Body of pancreas (tissue), 4 donors: ENCODE data around the gene CHI3L2. TPM values are rescaled to one million over a fixed set of nuclear protein-coding genes. Genes with fewer than 3 reads are reported as not detected.
"Not testable (repeated sequence)": the region's sequence is repeated elsewhere in the genome, so short reads cannot be mapped to it uniquely, and the experiment has no call there.

Source experiments
- ATAC-seq: fragments of 150-250 bp; one replicate; pipeline ENCODE4 v1.9.1; 2016
- DNase-seq, 4 donors: peaks; one replicate each; pipeline ENCODE4 v3.0.0-alpha.2; 2019
- H3K27ac ChIP-seq, 4 donors: fragments of 200-600 bp; sonication (generic); 1 replicate in 3 of 4; 2 replicates in 1 of 4; pipeline versions ENCODE4 v1.5.1 to v1.6.1; 2016 to 2019; ENCODE audit warnings: mild to moderate bottlenecking in 1 of 4, mixed read lengths in 1 of 4, moderate library complexity in 1 of 4
- H3K27me3 ChIP-seq, 2 donors: fragments of 200-600 bp; sonication (generic); one replicate each; pipeline ENCODE4 v1.6.0; 2016; ENCODE audit warnings: mild to moderate bottlenecking in 1 of 2
- H3K36me3 ChIP-seq, 2 donors: fragments of 200-600 bp; sonication (generic); replicated peaks in 1 of 2; 2 replicates each; pipeline ENCODE4 v1.5.1; 2016; ENCODE audit warnings: low read depth in 2 of 2; ENCODE audit not compliant: insufficient read depth in 1 of 2
- H3K4me1 ChIP-seq: fragments of 200-600 bp; sonication (generic); one replicate; pipeline ENCODE4 v1.6.0; 2016
- H3K4me3 ChIP-seq, 2 donors: fragments of 200-600 bp; sonication (generic); 1 replicate in 1 of 2; 2 replicates in 1 of 2; pipeline ENCODE4 v1.5.1; 2016 to 2019
- H3K9me3 ChIP-seq, 3 donors: fragments of 200-600 bp; sonication (generic); 1 replicate in 2 of 3; 2 replicates in 1 of 3; pipeline ENCODE4 v1.5.1; 2016
- CTCF ChIP-seq, 7 experiments: fragments of 450-650 bp in 4 of 7; fragments of 200-600 bp in 3 of 7; sonication (generic) in 3 of 7; IDR thresholded peaks; one replicate each; pipeline ENCODE4 v1.5.1; 2016 to 2019; ENCODE audit warnings: antibody characterized with exemption in 7 of 7
- POLR2A ChIP-seq, 3 donors: fragments of 450-650 bp; IDR thresholded peaks; one replicate each; pipeline ENCODE4 v1.6.1; 2016; ENCODE audit warnings: antibody characterized with exemption in 3 of 3, mild to moderate bottlenecking in 2 of 3
- WGBS, 2 donors: methylation state at CpG; one replicate each; pipeline ENCODE4 v1.1.5; 2017; 5-methylcytosine and 5-hydroxymethylcytosine counted together
- intact Hi-C: fragments of 100-400 bp; cut with DNase I; formaldehyde crosslinking; loops from one replicate; pipeline ENCODE4 v1.15.1; 2023
- total RNA-seq, 2 donors: library from RNA; depleted of rRNA; stranded (reverse); fragments of >200 nt; gene quantifications; one replicate each; pipeline ENCODE4 v1.1.0, GENCODE V29; 2016

CHI3L2 gene
- total RNA-seq, 2 donors from 2014 or later: not detected

- Histone ChIP-seq H3K4me3 (no peak overlapping the region), H3K4me1 (no peaks in the 10 kb centered on the region), H3K27me3 (no peaks in the 10 kb centered on the region), H3K27ac (no peak overlapping the region), H3K9me3 (no peaks in the 10 kb centered on the region), H3K36me3 (no peaks in the 10 kb centered on the region)
- DNase-seq: no peak
- intact Hi-C loops: no loop called here
- TF ChIP-seq CTCF (IDR thresholded peaks at IDR 0.05): no peak
- TF ChIP-seq POLR2A (IDR thresholded peaks at IDR 0.05): no peak
- no peak for ATAC-seq
- WGBS, 2 donors: 85 to 93% methylated on average over 7 of the region's 7 CpGs
These were observed 12.6 kb upstream of the CHI3L2 start for GRCh38 chr1:111214884-111215283.

- H3K27me3 ChIP-seq, intact Hi-C loops, H3K36me3 ChIP-seq, H3K27ac ChIP-seq, ATAC-seq, DNase-seq, H3K4me3 ChIP-seq, H3K9me3 ChIP-seq, H3K4me1 ChIP-seq: not testable (repeated sequence)
- WGBS, 2 donors: 98% methylated on average over 2 of the region's 2 CpGs
These were observed 12.2 kb upstream of the CHI3L2 start for GRCh38 chr1:111215285-111215684.

GRCh38 chr1:111216751-111217150 is 10.8 kb upstream of the CHI3L2 start:
- H3K36me3 ChIP-seq: no peaks in the 10 kb centered on the region
- no peak for ATAC-seq

GRCh38 chr1:111217183-111217910 is 10.2 kb upstream of the CHI3L2 start:
- DNase-seq: no peak
- no peak for ATAC-seq
- TF ChIP-seq CTCF (IDR thresholded peaks at IDR 0.05) (no peak), POLR2A (IDR thresholded peaks at IDR 0.05) (no peak)
- intact Hi-C loops: no loop called here
- Histone ChIP-seq H3K27ac (no peak overlapping the region), H3K4me1 (peaks cover 1% of the 10 kb centered on the region), H3K9me3 (no peaks in the 10 kb centered on the region), H3K36me3 (no peaks in the 10 kb centered on the region), H3K27me3 (no peaks in the 10 kb centered on the region), H3K4me3 (no peak overlapping the region)
- 71 to 76% methylated on average over 5 of the region's 5 CpGs for WGBS, 2 donors

More at GRCh38 chr1:111216751-111217150, 10.8 kb upstream of the CHI3L2 start:
- Histone ChIP-seq H3K9me3 (no peaks in the 10 kb centered on the region), H3K27ac (no peak overlapping the region), H3K27me3 (no peaks in the 10 kb centered on the region), H3K4me3 (no peak overlapping the region), H3K4me1 (no peaks in the 10 kb centered on the region)
- DNase-seq: no peak
- intact Hi-C loops: no loop called here
- TF ChIP-seq POLR2A (IDR thresholded peaks at IDR 0.05) (no peak), CTCF (IDR thresholded peaks at IDR 0.05) (no peak)
- 75 to 81% methylated on average over 5 of the region's 5 CpGs for whole genome bisulfite sequencing, 2 donors

GRCh38 chr1:111218701-111219556 is 8.6 kb upstream of the CHI3L2 start:
- no peak for ATAC-seq
- Histone ChIP-seq H3K4me3 (no peak overlapping the region), H3K4me1 (peaks cover 9% of the 10 kb centered on the region), H3K27ac (no peak overlapping the region), H3K27me3 (no peaks in the 10 kb centered on the region), H3K9me3 (no peaks in the 10 kb centered on the region), H3K36me3 (no peaks in the 10 kb centered on the region)
- 88 to 90% methylated on average over 8 of the region's 8 CpGs for WGBS, 2 donors
- intact Hi-C loops: no loop called here
- no peak for DNase-seq
- TF ChIP-seq CTCF (IDR thresholded peaks at IDR 0.05) (no peak), POLR2A (IDR thresholded peaks at IDR 0.05) (no peak)
